Uterus (tissue), 2 donors: Measurements from ENCODE around the gene IFTAP.

ENCODE experiments used
- POLR2A ChIP-seq, 2 donors: fragments of 450-650 bp; IDR thresholded peaks; one replicate each; pipeline ENCODE4 v1.6.1; 2016; ENCODE audit warnings: antibody characterized with exemption in 2 of 2, mild to moderate bottlenecking in 1 of 2, moderate library complexity in 1 of 2
- TF ChIP-seq, protein P1 (sequence below), 4 experiments: fragments of 200-600 bp in 2 of 4; fragments of 450-650 bp in 2 of 4; sonication (generic) in 2 of 4; IDR thresholded peaks; one replicate each; pipeline ENCODE4 v1.5.1; 2016 to 2019; ENCODE audit warnings: antibody characterized with exemption in 4 of 4, mild to moderate bottlenecking in 2 of 4, moderate library complexity in 1 of 4

DNA sequence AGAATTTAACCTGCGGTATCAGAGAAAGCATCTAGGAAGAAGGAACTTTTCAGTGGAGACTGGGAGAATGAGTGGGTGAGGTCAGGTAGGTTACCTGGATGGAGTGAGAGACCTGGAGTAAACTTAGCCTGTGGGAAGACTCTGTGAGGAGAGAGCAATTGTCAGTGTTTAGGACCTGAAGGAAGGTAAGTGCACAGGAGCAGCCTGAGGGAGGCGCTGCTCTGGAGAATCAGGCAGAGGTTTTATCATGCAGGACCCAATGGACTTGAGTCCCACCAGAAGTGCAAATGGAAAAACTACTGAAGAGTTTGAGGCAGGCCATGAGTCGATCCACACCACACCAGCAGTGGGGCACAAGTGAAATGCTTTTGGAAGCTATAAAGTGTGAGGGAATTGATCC is 10.6 kb upstream of the IFTAP start:
- TF ChIP-seq, protein P1, sequence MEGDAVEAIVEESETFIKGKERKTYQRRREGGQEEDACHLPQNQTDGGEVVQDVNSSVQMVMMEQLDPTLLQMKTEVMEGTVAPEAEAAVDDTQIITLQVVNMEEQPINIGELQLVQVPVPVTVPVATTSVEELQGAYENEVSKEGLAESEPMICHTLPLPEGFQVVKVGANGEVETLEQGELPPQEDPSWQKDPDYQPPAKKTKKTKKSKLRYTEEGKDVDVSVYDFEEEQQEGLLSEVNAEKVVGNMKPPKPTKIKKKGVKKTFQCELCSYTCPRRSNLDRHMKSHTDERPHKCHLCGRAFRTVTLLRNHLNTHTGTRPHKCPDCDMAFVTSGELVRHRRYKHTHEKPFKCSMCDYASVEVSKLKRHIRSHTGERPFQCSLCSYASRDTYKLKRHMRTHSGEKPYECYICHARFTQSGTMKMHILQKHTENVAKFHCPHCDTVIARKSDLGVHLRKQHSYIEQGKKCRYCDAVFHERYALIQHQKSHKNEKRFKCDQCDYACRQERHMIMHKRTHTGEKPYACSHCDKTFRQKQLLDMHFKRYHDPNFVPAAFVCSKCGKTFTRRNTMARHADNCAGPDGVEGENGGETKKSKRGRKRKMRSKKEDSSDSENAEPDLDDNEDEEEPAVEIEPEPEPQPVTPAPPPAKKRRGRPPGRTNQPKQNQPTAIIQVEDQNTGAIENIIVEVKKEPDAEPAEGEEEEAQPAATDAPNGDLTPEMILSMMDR (IDR thresholded peaks at IDR 0.05), result no peak
- no peak for TF ChIP-seq POLR2A (IDR thresholded peaks at IDR 0.05)
